ENCODE results near the gene CNTLN. TPM values are rescaled to one million over a fixed set of nuclear protein-coding genes. Genes with fewer than 3 reads are reported as not detected.

The CNTLN gene, protein sequence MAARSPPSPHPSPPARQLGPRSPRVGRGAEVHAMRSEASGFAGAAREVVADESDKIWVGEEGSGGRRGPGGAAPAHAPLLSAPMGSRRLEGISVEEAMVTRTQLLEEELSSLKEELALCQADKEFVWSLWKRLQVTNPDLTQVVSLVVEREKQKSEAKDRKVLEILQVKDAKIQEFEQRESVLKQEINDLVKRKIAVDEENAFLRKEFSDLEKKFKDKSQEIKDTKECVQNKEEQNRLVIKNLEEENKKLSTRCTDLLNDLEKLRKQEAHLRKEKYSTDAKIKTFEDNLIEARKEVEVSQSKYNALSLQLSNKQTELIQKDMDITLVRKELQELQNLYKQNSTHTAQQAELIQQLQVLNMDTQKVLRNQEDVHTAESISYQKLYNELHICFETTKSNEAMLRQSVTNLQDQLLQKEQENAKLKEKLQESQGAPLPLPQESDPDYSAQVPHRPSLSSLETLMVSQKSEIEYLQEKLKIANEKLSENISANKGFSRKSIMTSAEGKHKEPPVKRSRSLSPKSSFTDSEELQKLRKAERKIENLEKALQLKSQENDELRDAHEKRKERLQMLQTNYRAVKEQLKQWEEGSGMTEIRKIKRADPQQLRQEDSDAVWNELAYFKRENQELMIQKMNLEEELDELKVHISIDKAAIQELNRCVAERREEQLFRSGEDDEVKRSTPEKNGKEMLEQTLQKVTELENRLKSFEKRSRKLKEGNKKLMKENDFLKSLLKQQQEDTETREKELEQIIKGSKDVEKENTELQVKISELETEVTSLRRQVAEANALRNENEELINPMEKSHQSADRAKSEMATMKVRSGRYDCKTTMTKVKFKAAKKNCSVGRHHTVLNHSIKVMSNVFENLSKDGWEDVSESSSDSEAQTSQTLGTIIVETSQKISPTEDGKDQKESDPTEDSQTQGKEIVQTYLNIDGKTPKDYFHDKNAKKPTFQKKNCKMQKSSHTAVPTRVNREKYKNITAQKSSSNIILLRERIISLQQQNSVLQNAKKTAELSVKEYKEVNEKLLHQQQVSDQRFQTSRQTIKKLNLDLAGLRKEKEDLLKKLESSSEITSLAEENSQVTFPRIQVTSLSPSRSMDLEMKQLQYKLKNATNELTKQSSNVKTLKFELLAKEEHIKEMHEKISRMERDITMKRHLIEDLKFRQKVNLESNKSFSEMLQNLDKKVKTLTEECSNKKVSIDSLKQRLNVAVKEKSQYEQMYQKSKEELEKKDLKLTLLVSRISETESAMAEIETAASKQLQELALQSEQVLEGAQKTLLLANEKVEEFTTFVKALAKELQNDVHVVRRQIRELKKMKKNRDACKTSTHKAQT (N-terminal part only)
- 21.3 TPM for total RNA-seq

DNA sequence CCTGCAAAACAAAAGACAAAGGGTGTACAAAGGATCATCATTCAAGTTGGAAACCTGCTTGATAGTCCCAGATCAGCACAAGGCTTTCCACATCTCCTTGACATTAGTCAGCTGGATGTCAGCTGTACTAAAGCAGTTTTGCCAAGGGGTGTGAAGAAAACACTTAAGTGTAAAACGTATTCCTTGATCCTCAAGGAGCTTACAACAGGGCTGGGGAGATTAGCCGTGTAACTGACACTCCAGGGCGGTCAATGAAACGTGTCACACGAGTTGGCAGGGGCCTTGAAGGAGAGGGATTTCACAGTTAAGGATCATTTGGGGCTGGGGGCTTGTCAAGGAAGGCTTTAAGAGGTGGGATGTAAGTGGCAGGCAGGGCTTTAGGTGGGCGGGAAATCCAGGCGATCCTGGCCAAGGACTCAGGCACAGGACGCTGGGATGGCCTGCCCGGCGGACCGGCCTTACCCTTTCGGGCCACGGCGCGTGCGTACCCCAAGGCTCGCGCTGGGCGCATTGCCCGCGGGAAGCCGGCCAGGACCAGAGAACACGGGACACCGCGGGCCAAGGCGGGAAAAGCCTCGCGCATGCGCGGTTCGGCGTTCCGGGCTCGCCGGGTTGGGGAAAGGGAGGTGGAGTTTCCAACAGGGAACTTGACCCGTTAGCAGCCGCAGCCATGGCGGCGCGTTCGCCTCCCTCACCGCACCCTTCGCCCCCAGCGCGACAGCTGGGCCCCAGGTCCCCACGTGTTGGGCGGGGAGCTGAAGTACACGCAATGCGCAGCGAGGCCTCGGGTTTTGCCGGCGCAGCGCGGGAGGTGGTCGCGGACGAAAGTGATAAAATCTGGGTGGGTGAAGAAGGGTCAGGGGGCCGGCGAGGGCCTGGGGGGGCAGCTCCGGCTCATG, at the start of gene CNTLN:
Gene CNTLN, plus strand, starts transcription at position 645 of the 899 bp plus-strand sequence. Its CDS starts 26 bp downstream, at position 671.

Small RNA genes lying within 50 kb of the gene (small RNA-seq; reads per million reads assigned to genes)
- gene RPS29P33 (ENCODE audit: low replicate concordance): not detected
